GM21447 (cell line): ENCODE measurements around the gene GATAD2A.
"Not testable (repeated sequence)": the region's sequence is repeated elsewhere in the genome, so short reads cannot be mapped to it uniquely, and the experiment has no call there.

Experiments used
- ATAC-seq: cut with Tn5 transposase; IDR thresholded peaks from one replicate; pipeline ENCODE4 v1.9.1; 2021; ENCODE audit not compliant: unreplicated experiment

GATAD2A gene

GRCh38 chr19:19404879-19405860, at the start of gene GATAD2A:
Gene GATAD2A, plus strand, starts transcription at chr19:19405675. Its CDS starts 59,671 bp downstream, at chr19:19465346.
- ATAC-seq, result peak; percentile 55

GRCh38 chr19:19356500-19356899, 49.0 kb upstream of the GATAD2A start:
- no peak for ATAC-seq

DNA sequence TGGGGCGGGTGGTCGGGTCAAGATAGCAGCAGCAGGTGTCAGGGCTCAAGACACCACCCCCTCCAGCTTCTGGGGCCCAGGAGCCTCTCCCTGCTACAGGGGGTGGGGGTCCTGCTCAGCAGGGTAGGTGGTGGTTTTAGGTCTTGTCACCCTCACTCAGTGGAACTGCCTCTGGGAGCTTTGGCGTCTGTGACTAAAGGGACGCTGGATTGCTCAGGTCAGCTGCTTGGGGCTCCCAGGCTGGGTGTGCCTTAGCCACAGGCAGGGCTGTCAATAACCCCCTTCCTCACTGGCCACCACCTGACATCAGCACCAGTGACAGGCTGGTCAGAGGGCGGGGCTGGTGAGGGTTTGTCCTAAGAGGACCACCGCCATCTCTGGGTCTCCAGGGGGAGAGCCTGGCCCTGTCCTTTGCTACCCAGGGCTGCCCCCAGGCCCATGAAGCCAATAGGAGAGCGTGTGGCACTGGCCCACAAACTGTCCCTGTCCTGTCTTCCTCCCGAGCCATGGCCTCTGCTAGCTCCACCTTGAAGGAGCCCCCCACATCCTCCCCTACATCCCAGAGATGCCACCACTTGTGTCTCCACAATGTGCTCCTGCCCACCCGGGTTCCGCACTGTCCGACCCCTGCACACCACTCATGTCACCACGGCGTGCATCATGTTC, 48.4 kb upstream of the GATAD2A start:
- no peak for ATAC-seq

DNA sequence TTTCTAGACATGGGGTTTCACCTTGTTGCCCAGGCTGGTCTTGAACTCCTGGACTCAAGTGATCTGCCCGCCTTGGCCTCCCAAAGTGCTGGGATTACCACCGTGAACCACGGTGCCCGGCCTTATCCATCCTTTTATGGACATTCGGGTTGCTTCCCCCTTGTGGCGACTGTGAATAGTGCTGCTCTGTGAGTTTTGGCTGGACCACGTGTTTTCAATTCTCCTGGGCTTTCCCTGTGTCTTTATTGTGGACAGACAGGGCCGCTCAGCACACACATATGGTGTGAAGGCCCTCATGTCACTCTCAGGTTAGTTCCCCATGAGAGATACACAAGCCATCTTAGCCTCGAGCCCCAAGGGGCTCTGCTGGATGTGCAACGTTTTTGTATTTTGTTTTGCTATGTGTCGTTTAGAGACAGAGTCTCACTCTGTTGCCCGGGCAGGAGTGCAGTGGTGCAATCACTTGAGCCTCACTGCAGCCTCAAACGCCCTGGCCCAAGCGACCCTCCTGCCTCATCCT, 44.3 kb upstream of the GATAD2A start:
- ATAC-seq, result peak; percentile 52

- no peak for ATAC-seq
Measured at GRCh38 chr19:19362075-19362474, 43.4 kb upstream of the GATAD2A start.

GRCh38 chr19:19366434-19367396, 38.8 kb upstream of the GATAD2A start:
- ATAC-seq, result no peak

- ATAC-seq, result no peak
Measured at GRCh38 chr19:19368087-19368486, 37.4 kb upstream of the GATAD2A start.

GRCh38 chr19:19371059-19371458, 34.4 kb upstream of the GATAD2A start:
- no peak for ATAC-seq

DNA sequence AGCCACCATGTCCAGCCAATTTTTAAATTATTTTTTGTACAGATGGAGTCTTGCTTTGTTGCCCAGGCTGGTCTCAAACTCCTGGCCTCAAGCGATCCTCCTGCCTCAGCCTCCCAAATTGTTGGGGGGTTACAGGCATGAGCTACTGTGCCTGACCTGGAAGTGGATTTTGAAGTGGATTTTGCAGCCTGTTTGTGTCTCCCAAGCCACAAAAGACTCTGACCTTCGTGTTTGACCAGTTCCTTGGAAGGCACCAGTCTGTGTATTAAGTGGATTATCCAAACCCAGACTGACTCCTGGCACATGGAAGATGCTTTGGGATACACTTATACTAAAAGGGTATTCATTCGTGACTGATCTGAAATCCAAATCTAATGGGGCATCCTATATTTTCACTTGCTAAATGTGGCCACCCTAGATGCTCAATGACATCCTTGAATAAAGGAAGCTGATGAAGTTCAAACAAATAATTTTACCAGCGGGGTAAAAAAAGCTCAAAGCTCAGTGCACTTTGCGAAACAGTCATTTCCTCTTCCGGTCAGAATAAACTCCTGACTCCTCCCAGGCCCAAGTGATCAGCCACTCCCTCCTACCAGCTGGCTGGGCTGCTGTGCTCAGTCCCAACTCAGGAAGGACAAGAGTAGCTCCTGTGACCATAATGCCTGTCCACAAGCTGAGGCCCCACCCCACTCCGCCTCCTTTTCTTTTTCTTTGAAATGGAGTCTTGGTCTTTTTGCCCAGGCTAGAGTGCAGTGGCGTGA, 32.6 kb upstream of the GATAD2A start:
- ATAC-seq, result peak; percentile 95

GRCh38 chr19:19379527-19379926, 25.9 kb upstream of the GATAD2A start:
- no peak for ATAC-seq

DNA sequence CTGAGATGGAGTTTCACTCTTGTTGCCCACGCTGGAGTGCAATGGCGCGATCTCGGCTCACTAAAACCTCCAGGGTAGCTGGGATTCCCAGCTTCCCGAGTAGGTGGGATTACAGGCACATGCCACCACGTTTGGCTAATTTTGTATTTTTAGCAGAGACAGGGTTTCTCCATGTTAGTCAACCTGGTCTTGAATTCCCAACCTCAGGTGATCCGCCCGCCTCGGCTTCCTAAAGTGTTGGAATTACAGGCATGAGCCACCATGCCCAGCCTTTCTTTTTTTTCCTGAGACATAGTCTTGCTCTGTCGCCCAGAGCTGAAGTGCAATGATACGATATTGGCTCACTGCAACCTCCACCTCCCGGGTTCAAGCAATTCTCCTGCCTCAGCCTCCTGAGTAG, 25.2 kb upstream of the GATAD2A start:
- not testable (repeated sequence) for ATAC-seq

GRCh38 chr19:19381007-19381926, 24.2 kb upstream of the GATAD2A start:
- no peak for ATAC-seq

DNA sequence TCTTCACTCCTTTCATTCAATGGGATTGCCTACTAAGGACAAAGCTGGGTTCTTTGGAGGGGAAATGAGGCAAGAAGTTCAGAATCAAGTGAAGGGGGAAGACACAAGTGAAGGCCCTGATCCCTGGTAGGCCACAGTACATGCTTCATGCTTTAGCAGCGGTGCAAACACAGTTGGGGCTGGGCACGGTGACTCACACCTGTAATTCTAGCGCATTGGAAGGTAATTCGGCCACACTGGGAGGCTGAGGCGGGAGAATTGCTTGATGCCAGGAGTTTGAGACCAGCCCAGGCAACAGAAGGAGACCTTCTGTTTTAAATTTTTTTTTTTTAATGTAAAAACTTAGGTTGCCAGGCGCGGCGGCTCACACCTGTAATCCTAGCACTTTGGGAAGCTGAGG, 23.4 kb upstream of the GATAD2A start:
- ATAC-seq, result no peak

GRCh38 chr19:19384486-19384885, 21.0 kb upstream of the GATAD2A start:
- no peak for ATAC-seq

GRCh38 chr19:19385131-19385895, 20.2 kb upstream of the GATAD2A start:
- ATAC-seq, result peak; percentile 87

DNA sequence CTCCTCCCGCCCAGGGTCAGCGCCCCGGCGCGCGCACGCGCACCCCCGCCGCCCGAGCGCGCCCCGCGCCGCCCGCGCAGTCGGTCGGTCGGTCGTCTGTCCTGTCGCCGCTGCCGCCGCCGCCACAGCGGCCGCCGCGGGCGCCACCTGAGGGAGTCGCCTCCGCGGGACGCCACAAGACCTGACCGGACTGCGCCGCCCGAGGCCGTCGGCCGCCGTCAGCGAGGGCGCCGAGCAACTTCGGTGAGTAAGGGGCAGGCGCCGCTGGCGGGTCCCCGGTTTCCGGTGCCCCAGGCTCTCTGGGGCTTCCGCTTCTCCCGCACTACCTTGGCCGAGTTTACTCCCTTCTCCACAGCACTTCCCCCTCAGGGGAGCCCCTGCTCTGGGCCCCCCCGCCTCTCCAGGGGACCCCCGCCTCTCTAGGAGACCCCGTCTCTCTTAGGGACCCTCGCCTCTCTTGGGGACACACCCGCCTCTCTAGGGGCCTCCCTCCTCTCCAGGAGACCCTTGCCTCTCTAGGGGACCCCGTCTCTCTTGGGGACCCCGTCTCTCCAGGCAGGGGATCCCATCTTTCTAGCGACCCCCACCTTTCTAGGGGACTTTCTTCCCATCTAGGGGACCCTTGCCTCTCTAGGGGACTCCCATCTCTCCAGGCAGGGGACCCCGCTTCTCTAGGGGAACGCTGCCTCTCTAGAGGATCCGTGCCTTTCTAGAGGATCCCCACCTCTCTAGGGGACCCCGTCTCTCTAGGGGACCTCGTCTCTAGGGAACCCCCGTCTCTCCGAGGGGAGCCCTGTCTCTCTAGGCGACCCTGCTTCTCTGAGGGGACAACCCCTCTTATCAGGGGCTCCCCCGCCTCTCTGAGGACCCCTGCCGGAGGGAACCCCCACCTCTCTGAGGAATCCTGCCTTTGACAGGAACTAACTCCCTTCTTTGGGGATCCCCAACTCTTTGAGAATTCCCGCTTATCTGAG, 19.3 kb upstream of the GATAD2A start:
- peak; percentile 19 for ATAC-seq

GRCh38 chr19:19387108-19387507, 18.4 kb upstream of the GATAD2A start:
- ATAC-seq, result no peak
